ENCODE data around the gene EMC9. TPM values are rescaled to one million over a fixed set of nuclear protein-coding genes. Genes with fewer than 3 reads are reported as not detected.

Gene EMC9
- total RNA-seq, 1 donor from 2014 or later = 14.0 TPM

GRCh38 chr14:24167469-24168114, 26.2 kb upstream of the EMC9 start:
- Histone ChIP-seq H3K4me2 (no peak overlapping the region), H3K27ac (no peak overlapping the region), H3K4me1 (no peaks in the 10 kb centered on the region), H4K20me1 (ENCODE audit: low read depth) (no peaks in the 10 kb centered on the region), H3K36me3 (no peaks in the 10 kb centered on the region), H3K4me3 (no peak overlapping the region), H3K9me3 (ENCODE audit: low read depth) (no peaks in the 10 kb centered on the region), H2AFZ (replicated peaks) (no peak overlapping the region), H3F3A (ENCODE audit: low read depth) (peaks cover 19% of the 10 kb centered on the region), H3K79me2 (ENCODE audit: low read depth) (peaks cover 6% of the 10 kb centered on the region), H3K9ac (no peak overlapping the region), H3K27me3 (no peaks in the 10 kb centered on the region)
- H3K27me3 Mint-ChIP-seq (ENCODE audit: insufficient read depth, low read depth) = peaks cover 8% of the 10 kb centered on the region
- no peaks in the 10 kb centered on the region for H3K9me3 Mint-ChIP-seq
- DNase-seq (ENCODE audit: low spot score) = no peak
- TF ChIP-seq EZH2 (IDR thresholded peaks at IDR 0.05) (no peak), EZH2phosphoT487 (IDR thresholded peaks at IDR 0.05) (no peak)
- TF ChIP-seq, protein P1, sequence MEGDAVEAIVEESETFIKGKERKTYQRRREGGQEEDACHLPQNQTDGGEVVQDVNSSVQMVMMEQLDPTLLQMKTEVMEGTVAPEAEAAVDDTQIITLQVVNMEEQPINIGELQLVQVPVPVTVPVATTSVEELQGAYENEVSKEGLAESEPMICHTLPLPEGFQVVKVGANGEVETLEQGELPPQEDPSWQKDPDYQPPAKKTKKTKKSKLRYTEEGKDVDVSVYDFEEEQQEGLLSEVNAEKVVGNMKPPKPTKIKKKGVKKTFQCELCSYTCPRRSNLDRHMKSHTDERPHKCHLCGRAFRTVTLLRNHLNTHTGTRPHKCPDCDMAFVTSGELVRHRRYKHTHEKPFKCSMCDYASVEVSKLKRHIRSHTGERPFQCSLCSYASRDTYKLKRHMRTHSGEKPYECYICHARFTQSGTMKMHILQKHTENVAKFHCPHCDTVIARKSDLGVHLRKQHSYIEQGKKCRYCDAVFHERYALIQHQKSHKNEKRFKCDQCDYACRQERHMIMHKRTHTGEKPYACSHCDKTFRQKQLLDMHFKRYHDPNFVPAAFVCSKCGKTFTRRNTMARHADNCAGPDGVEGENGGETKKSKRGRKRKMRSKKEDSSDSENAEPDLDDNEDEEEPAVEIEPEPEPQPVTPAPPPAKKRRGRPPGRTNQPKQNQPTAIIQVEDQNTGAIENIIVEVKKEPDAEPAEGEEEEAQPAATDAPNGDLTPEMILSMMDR (IDR thresholded peaks at IDR 0.05) = no peak
- H3K27ac Mint-ChIP-seq = peak overlapping the region; percentile 57
- H3K4me3 Mint-ChIP-seq = no peak overlapping the region
- H3K36me3 Mint-ChIP-seq = peaks cover 3% of the 10 kb centered on the region
- peaks cover 4% of the 10 kb centered on the region for H3K4me1 Mint-ChIP-seq

- Mint-ChIP-seq H3K27ac (no peak overlapping the region), H3K27me3 (ENCODE audit: insufficient read depth, low read depth) (peaks cover 3% of the 10 kb centered on the region), H3K36me3 (peaks cover 3% of the 10 kb centered on the region), H3K4me3 (no peak overlapping the region), H3K4me1 (peaks cover 11% of the 10 kb centered on the region), H3K9me3 (no peaks in the 10 kb centered on the region)
- Histone ChIP-seq H3K9me3 (ENCODE audit: low read depth) (no peaks in the 10 kb centered on the region), H3K27ac (no peak overlapping the region), H3K4me3 (no peak overlapping the region), H4K20me1 (ENCODE audit: low read depth) (peaks cover under 1% of the 10 kb centered on the region), H3K9ac (no peak overlapping the region), H3K4me1 (no peaks in the 10 kb centered on the region), H3K36me3 (no peaks in the 10 kb centered on the region), H2AFZ (replicated peaks) (no peak overlapping the region), H3K79me2 (ENCODE audit: low read depth) (no peaks in the 10 kb centered on the region), H3K27me3 (no peaks in the 10 kb centered on the region), H3F3A (ENCODE audit: low read depth) (peaks cover 8% of the 10 kb centered on the region), H3K4me2 (no peak overlapping the region)
- TF ChIP-seq, protein P1 (IDR thresholded peaks at IDR 0.05) = no peak
- TF ChIP-seq EZH2 (IDR thresholded peaks at IDR 0.05) = no peak
- no peak for TF ChIP-seq EZH2phosphoT487 (IDR thresholded peaks at IDR 0.05)
- DNase-seq (ENCODE audit: low spot score) = no peak
Observed at GRCh38 chr14:24165785-24166184, 24.4 kb upstream of the EMC9 start.

- no peaks in the 10 kb centered on the region for H3K36me3 ChIP-seq
- H3K9me3 Mint-ChIP-seq = no peaks in the 10 kb centered on the region
- H3K36me3 Mint-ChIP-seq = peaks cover 6% of the 10 kb centered on the region
Observed at GRCh38 chr14:24164518-24164991, 23.2 kb upstream of the EMC9 start.

More at GRCh38 chr14:24164518-24164991, 23.2 kb upstream of the EMC9 start:
- Histone ChIP-seq H3K9me3 (ENCODE audit: low read depth) (no peaks in the 10 kb centered on the region), H3K4me2 (no peak overlapping the region), H3K27me3 (no peaks in the 10 kb centered on the region), H3K4me1 (no peaks in the 10 kb centered on the region), H4K20me1 (ENCODE audit: low read depth) (peaks cover 5% of the 10 kb centered on the region), H3F3A (ENCODE audit: low read depth) (peaks cover 8% of the 10 kb centered on the region), H2AFZ (replicated peaks) (no peak overlapping the region), H3K4me3 (no peak overlapping the region), H3K79me2 (ENCODE audit: low read depth) (no peaks in the 10 kb centered on the region), H3K9ac (no peak overlapping the region), H3K27ac (no peak overlapping the region)
- peaks cover 2% of the 10 kb centered on the region for H3K27me3 Mint-ChIP-seq (ENCODE audit: insufficient read depth, low read depth)
- no peak overlapping the region for H3K27ac Mint-ChIP-seq
- H3K4me3 Mint-ChIP-seq = no peak overlapping the region
- DNase-seq (ENCODE audit: low spot score) = no peak
- peaks cover 12% of the 10 kb centered on the region for H3K4me1 Mint-ChIP-seq
- TF ChIP-seq EZH2 (IDR thresholded peaks at IDR 0.05) = no peak
- TF ChIP-seq, protein P1 (IDR thresholded peaks at IDR 0.05) = no peak
- TF ChIP-seq EZH2phosphoT487 (IDR thresholded peaks at IDR 0.05) = no peak
